Superior temporal gyrus (tissue), 1 donor: ENCODE results near the gene PPP3CA.
"Not testable (repeated sequence)": the region's sequence is repeated elsewhere in the genome, so short reads cannot be mapped to it uniquely, and the experiment has no call there.

ENCODE experiments used
- DNase-seq: peaks from one replicate; pipeline ENCODE4 v3.0.0-alpha.2; 2016; ENCODE audit errors: extremely low spot score

PPP3CA gene

DNA sequence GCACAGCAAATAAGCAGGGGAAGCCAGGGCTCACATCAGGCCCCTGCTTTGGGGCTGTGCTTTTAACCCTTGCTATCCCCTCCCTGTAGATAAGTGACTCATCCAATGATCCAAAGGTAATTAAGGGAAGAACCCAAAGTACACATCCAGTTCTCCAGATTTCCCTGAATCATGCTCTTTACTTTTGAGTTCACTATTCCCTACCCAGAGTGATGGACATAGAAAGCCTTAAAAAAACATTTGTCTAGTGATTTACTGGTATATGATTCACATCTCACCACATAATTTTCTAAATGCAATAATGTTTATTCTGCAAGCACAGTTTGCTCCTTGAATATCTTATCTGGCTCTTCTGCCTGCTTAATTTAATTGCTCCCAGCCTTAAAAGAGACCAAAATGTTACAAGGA is 136.2 kb downstream of the PPP3CA start:
- DNase-seq, result no peak

DNA sequence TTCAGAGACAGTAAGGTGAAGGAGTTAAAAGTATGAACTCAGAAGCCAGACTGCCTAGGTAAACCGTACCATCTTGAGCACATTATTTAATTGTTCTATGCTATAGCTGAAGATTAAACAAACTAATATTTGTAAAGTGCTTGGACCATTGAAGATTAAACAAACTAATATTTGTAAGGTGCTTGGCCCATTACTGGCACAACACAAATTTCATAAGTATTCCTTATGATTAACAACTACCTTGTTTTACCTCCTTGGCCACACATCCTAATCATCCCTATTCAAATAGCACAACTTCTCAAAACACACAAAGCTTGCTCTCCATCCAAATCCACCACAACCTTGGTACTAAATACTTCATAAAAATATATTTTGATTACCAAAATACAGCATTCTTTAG is 137.0 kb downstream of the PPP3CA start:
- DNase-seq, result no peak

DNA sequence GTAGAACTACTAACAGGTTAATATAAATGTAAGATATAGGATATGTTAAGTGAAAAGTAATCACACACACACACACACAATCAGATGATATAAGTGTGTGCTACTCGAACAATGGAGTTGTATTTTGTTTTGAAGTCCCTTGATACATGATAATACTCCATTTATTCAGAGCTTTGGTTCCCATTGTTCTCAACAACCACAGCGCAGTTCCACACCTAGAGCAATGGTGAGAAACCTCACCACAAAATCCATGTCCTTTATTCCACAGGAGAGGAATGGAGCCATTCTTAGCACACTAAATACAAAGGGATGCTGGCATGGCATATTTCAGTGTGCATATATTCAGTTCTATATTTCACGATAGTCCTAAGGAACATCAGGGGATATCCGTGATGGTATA is 139.2 kb downstream of the PPP3CA start:
- no peak for DNase-seq

DNA sequence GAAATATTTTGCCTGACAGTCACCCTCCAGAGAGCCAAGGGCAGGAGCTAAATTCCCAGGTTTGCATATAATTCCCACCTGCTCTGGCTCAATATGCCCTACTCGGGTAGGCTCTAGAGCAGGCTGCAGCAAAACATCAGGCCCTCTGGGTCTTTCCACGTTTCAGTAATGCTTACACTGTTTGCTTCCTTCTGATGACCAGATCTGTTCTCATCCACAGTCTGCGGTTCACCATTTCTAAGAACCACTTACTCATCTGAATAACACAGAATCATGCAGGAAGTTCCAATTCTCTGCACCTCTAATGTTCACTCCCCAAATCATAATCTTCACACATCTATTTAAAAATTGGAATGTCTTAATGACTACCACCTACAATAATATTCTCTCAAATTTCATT is 141.4 kb downstream of the PPP3CA start:
- no peak for DNase-seq

DNA sequence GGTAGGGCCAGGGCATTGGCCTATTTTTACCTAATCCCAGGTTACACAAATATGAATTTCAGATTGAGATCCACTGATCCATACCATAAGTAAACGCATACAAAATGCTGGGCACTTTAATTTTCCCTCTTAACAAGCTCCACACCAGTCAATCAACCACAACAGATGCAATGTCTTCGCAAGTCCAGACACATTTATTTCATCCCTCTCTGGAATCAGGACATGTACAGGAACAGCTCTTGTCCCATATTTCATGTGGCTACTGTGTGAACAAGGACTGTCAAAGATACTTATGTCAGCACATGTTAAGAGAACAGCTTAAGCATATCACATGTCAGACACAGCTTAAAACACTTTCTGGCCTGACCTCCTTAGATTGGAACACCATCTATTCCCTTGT is 145.9 kb downstream of the PPP3CA start:
- DNase-seq, result no peak

DNA sequence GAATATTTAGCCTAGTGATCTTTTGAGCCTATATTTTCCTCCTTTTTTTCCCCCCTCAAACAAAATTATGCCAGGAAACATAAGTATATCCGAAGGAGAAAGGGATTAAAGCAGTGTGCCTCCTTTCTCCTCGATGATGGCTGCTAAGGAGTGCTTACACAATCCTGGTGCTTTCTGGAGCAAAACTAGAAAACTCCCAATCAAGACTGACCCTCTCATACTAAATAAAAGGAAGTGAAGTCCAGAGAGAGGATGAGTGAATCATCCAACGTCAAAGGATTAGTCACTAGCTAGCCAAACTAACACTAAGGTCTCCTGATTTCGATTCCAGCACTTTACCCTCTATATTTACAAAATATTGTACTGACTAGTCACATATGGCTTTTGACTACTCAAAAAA is 146.8 kb downstream of the PPP3CA start:
- DNase-seq, result no peak

- no peak for DNase-seq
Measured at GRCh38 chr4:101199507-101200285, 147.6 kb downstream of the PPP3CA start.

- no peak for DNase-seq
Measured at GRCh38 chr4:101198682-101199339, 148.5 kb downstream of the PPP3CA start.

- no peak for DNase-seq
Measured at GRCh38 chr4:101197350-101197749, 150.0 kb downstream of the PPP3CA start.

GRCh38 chr4:101192244-101192643 is 155.1 kb downstream of the PPP3CA start:
- DNase-seq, result no peak

GRCh38 chr4:101191302-101192098 is 155.8 kb downstream of the PPP3CA start:
- peak; percentile 63 for DNase-seq

DNA sequence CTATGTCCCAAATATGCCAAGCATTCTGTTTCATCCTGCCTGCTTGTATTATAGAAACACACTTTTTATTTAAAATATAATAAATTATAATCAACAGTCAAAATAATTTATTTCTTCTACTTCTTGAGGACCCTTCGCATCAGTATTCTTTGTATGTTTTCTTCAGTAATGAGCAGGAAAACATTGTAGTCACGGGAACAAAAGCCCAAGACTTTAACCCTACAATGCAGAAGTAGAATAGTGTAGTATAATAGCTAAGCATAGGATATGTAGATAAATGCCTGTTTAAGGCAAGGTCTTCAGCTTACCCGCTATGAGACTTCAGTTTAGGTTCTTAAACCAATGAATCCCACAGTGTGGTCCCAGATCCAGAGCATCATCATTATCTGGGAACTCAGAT is 156.6 kb downstream of the PPP3CA start:
- no peak for DNase-seq

DNA sequence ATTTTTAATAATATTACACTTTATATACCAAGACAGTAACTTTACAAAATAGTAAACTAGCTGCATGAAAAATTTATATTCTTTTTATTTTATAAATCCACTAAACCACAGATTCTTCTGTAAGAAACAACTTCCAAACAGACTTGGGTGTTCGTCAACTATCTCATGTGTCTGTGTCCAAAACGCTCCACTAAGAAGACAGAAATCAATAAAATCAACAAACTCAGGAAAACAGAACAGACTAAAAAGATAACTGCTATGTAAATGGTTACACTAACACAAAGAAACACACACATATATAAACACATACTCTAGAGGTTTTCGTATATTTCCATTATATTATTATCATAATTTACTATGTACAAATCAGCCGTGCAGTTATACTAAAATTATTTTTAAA is 158.4 kb downstream of the PPP3CA start:
- DNase-seq, result no peak

DNA sequence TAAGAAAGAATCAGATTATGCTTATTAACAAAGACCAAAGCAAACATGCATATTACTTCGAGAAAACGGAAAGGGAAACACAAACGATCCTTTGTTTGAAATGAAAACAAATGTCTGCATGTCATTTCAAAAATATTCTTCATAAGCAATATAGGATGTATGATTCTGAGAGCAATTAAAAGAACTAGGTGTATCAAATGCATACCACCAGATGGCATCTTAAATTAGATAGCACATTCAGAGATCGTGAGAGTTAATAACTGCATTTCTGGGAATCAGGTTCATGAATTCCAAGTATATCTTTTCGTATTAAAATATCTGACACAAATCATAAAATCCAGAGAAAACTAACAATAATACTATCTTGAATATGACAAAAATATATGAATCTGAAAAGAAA is 159.5 kb downstream of the PPP3CA start:
- peak; percentile 59 for DNase-seq

GRCh38 chr4:101186567-101187184 is 160.7 kb downstream of the PPP3CA start:
- DNase-seq, result no peak

GRCh38 chr4:101184668-101185067 is 162.7 kb downstream of the PPP3CA start:
- DNase-seq, result no peak

- DNase-seq, result no peak
Measured at GRCh38 chr4:101183666-101184373, 163.5 kb downstream of the PPP3CA start.

DNA sequence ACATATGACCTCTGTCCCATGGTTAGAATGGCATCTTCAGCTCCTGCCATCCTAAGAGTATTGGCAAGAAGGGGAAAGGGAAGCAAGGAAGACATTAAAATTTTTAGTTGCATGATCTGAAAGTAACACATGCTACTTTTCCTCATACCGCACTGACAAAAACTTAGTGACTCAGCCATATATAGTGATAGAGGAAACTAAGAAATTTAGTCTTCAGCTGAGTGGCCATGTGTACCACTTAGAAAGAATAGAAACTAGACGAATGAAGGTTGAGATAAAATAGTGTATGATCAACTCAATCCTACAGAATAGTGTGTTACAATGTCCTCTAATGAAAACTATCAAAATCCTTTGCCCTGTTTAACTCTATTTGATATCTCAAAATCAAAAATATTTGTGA is 164.1 kb downstream of the PPP3CA start:
- no peak for DNase-seq

- DNase-seq, result not testable (repeated sequence)
Measured at GRCh38 chr4:101182688-101183087, 164.6 kb downstream of the PPP3CA start.

DNA sequence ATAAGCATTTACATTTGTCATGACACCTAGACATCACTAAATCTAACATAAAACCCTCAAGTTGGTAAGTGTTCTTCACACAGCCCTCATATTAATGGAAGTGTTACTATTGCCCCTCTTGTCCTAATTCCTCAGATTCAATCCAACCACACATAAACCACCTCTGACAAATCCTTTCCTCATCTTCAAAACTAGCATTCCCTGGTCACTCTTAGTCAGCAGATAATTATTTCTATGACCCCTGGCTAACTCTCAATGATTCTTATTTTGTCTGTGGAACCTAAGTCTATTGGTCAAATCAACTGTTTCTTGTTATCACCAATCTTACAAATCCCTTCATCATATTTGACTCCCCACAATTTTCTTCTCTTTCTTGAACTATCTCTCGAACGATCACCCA is 168.6 kb downstream of the PPP3CA start:
- DNase-seq, result no peak

DNA sequence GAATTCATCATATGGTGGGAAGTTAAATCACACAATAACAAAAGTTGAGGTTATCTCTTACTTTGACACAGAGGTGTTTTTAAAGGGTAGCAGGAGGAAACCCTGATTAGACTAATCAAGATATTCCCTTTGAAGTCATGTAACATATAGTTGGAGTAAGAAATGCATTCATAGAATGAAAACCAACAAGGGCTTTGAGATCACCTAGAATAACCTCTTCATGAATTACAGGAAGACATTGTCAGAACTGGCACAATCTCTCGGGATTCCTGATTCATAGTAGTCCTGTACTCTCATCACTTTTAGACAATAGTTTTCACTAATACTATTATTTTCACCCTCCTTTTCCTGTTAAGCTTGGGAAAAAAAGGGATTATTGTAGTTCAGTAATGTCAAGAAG is 170.2 kb downstream of the PPP3CA start:
- DNase-seq, result no peak
